NCI-H524 treated with DMSO at 0.1 percent for 48 hours (cell line): ENCODE data around the gene FAM13C.
"Not testable (repeated sequence)": the region's sequence is repeated elsewhere in the genome, so short reads cannot be mapped to it uniquely, and the experiment has no call there.

Experiments
- DNase-seq: peaks from one replicate; lab custom pipeline; 2025; lab: John Stamatoyannopoulos, UW

FAM13C gene

DNA sequence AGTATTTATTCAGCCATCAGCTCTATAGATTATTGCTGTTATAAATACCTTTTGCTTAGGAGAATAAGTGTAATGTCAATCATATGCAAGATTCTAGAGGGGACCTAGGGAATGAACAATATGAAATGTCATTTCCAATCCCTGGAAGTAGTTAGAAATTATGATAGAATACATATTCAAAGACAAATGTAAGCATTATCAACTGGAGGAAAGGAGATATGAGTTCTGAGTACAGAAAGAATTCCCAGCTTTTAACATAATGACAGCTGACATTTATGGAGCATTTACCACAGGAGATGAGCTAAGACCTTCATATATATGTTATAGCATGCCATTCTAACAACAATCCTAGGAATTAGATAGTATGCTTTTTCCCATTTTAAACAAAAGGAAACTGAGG is 86.2 kb downstream of the FAM13C start:
- DNase-seq = no peak

DNA sequence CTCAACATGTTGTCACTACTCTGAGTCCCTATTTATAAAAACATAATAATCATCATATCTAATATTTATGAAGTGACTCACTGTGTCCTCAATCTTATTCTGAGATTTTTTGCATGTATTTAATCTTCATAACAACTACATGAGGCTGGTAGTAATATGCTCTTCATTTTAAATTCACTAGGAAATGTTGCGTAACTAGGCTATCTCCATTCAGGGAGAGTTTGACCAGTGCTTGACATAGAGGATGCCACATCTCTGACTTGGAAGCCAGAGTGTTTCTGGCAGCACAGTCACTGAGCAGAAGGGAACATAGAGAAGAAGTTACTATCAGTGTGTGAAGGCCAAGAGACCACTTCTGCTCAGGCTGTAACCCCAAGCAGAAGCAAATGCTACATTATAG is 88.9 kb downstream of the FAM13C start:
- DNase-seq = no peak

DNA sequence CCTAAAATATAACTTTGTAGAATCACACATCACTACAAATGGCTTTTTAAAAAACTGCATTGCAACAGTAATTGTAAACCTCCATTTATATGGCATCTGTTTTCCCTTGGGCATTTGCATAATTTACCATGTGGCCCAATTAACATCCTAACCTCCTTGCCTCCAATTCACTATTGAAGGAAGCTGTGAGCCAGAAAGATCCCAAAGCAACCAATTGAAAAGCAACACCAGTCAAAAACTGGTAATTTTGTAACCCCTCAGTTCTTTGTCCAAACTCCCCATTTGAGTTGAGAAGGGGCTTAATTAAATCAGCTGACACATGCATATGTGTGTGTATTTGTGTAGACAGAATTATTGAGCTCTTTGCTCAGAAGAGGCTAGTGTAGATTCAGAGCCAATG is 90.3 kb downstream of the FAM13C start:
- no peak for DNase-seq

DNA sequence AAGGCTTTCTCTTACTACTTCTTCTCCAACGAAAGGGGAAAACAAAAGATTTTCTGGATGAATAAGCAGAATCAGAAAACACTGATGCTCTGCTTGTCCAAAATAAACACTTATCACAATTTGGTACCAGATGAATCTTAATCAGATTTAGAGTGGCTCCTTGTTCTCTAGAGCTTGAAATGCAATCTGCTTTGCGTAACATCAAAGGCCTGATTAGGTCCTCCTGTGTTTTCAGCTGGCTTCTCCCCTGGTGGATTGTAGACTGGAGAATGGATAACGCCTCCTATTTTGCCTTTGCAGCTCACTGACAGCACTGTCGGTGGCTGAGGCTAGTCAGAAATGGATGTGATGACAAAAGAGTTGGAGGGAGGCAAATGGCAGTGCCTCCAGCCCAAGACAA is 91.2 kb downstream of the FAM13C start:
- no peak for DNase-seq

DNA sequence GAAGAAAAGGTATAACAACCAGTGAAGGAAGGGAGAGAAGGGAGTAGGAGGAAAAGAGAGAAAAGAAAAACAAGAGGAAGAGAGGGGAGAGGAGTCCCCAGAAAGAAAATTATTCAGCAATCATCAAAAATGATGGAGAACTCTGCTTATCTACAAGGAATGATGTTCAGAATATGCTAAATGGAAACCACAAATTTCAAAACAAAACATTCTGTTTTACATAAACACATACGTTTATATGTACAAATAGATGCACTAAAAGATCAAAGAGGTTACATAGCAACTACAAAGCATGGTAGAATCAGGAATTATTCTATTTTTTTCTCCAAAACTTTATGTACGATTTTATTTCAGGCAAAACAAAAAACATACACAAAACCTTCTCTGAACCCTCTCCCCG is 91.9 kb downstream of the FAM13C start:
- no peak for DNase-seq

DNA sequence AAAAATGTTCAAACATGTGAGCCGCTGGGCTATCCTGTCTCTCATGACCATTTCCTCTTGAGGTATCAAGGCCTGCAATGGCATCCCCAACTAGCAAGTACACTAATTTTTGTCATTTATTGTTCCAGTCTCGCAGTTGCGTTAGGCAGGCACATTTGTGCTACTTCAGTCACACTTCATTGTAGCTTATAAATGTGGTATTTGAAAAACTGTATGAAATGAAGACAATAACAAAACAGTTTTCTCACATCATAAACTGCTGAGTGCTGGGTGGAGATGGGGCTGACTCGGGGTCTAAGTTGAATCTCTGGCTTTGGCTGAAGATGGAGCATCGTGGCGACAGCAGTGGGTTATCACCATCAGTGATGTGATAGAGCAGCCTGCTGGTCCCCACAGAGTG is 92.7 kb downstream of the FAM13C start:
- no peak for DNase-seq

DNA sequence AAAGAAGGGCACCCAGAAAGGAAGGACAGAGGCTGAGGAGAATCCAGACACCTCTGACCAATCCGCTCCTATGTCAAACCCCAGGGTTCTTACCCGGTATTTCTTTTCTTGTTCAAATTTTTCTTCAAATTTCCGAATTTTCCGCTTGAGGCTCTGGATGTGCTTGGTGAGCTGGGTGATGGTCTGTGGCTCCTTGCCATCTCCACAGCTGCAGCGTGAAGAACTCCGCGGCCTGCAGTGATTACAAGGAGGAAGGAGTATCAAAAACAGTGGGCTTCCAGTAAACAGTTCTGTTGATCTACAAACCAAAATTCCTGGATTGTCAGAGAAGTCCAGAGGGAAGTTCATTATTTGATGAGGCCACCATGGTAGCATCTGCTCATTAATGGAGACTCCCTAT is 93.9 kb downstream of the FAM13C start:
- DNase-seq = no peak

DNA sequence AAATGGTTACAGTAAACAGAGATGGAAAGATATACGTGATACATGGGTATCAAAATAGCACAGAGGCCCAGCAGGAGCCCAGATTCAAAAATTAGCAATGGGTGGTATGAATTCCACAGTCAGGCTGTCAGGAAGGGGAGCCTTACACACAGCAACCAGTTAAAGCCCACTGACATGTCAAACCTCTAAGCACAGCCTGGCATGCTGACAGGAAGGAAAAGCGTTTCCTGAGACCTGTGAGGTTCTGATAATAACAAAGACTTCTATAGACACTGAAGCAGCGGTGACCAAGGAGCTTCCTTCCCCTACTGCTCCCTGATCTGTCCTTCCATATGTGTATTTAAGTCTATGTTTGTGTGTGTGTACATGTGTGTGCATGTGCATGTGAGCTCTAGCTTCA is 96.0 kb downstream of the FAM13C start:
- DNase-seq = no peak

DNA sequence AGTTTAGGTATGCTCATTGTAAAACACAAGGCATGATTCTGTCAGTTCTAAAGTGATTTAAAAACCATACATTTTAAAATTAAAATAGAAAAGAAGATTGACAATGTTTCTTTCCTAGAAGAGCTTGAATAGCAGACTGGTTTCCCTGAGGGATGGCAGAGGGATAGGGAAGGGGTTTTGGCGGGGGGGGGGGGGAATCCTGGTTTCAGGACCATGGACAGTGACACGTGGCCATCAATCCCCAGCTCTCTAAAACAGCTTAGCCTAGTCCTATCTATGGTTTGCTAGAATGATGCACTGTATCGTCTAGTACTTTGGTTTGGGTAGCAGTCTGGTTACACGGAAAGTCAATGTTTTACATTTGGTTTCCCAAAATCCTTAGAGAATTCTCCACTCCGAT is 97.2 kb downstream of the FAM13C start:
- DNase-seq = no peak

DNA sequence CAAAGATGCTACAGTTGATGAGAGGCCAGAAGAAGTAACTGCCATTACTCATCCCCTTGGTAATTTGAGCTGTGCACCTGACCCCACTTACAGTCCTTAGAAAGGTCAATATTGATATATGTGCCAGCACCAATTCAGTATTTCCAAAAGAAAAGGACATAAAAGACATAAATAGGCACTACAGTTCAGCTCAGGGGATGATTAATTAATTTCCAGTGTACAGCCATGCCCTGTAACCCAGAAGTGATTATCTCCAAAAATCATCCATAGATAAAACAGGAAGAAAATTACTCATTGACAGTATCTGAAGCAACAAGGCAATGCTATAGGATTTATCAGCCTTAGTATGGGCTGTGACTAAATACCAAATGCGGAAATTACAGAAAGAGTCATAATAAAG is 103.5 kb downstream of the FAM13C start:
- no peak for DNase-seq

DNA sequence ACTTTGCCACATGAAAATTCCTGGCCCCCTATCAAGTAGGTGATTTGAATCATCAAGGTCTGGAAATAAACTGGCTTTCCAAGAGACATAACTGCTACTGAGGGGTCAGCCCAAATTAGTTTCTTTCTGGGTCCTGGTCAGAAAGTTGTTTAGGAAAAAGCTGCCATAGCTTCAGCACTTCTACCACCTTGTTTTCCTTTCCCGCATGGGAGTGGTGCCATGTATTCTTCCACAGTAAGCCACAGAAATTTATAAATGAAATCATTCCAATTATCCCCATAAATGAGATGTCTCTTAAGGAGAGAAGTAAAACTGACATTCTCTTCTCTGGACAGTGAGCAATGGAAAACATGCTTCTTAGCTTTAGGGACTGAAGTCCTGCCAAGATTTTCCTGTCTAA is 105.1 kb downstream of the FAM13C start:
- no peak for DNase-seq

DNA sequence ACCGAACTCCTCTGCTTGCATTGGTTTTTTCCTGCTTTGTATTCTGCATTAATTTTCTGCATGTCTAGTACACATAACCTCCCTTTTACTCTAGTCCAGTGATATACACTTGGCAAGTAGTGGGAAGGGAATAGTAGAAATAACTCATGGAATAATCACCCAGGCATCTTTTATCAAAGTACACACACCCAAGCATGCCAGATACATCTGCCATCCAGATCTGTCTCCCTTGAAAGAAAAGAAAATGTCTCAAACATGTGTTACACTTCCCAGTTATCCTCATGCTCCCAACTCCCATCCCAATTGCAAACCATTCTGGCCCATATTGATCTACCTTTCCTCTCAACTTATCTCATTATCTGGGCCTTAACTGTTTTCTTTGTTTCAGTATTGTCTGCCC is 106.9 kb downstream of the FAM13C start:
- no peak for DNase-seq

DNA sequence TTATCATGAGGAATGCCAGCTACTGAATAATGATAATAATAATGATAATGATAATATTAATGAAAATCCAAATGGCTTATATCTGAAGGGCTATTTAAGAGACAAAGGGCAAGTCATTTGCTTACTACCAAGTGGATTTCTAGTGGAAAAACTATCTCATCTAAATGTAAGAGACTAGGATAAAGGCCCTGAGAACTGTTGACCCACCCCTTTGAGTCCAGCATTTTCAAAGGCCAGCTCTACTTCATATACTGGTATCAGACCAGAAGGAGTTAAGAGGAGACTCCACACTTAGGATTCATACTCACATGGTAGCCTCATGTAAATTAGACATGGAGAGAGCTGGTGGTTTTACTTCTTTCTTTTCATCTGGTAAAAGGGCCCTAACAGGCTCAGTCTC is 109.9 kb downstream of the FAM13C start:
- DNase-seq = no peak

DNA sequence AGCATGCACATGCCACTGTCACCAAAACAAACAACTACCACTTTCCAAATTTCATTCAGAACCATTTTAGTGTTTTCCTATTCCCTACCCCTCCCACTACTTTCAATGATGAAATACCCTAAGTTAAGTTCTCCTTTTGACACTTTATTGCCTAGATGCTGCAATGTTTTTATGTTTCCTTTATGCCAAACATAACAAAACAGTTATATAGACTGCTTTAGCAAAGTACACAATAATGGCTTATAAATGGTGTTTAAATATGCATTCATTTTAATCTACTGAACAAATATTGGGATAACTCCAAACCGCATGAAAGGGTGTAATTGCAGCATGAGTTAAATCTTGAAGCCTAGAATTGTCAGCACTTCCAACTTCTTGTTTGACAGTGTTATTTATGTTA is 116.7 kb downstream of the FAM13C start:
- DNase-seq = no peak

DNA sequence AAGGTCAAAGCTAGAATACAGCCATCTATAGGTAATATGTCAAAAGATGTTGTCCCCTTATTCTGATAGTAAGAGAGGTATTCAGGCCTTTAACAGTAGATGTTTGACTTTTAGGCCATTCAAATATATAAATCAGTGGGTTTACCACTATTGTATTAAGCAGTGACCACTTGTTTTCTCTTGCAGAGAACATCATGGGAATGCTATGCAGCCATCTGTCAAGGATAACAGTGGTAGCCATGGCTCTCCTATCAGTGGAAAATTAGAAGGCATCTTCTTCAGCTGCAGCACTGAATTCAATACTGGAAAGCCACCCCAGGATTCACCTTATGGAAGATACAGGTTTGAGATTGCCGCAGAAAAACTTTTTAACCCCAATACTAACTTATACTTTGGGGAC is 117.5 kb downstream of the FAM13C start:
- DNase-seq = no peak

DNA sequence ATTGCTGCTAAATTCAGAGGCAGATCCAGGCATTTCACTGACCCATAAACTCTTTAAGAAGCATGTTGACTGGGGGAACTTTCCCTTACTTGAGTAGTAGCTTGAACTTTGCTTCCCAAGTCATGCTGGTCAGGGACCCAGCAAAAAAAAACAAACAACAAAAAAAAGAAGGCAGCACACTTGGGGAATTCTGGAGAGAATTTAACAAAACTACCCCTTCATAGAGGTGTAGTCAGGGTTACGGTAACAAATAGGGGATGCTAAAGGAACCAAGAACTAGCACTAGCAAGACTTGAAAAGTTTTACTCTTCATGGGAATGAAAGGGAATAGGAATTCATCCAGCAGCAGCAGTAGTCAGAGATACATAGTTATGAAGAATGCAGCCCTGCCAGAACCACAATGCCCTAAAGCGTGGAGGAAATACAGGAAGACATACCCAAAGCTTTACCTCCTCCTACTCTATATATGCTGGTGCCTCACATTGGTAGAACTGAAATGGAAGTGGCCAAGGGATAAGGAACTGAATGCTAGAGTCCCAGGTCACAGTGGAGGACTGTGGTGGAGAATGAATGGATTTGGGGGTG is 118.6 kb downstream of the FAM13C start:
- no peak for DNase-seq

DNA sequence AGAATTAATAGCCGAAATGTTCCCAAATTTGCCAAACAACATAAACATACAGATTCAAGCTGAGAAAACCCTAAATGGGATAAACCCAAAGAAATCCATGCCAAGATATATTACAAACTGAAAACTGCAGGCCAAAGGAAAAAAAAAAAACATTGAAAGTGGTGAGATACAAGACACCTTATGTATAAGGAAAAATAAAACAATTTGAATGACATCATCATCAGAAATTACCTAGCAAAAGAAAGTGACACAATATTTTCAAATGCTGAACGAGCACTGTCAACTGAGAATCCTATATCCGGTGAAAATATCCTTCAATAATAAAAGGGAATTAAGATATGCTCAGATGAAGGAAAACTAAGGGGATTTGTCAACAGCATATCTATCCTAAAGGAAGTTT is 119.4 kb downstream of the FAM13C start:
- DNase-seq = no peak

DNA sequence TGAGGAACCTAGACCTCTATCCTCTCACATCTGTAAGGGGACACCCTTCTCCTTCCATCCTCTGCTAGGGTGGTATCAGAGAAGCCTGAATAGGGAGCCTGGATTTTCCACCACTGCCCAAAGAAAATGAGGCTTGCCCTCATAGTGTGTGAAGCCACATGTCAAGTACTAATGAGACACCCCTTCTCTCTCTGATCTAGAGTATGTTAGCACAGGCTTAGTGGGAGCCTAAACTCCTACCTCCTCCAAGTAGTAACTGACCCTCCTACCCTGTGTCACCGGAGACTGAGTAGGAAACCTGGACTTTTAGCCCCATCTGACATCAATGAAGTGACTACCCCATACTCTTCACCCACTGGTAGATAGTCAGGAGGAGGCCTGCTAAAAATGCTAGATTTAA is 120.3 kb downstream of the FAM13C start:
- DNase-seq = no peak

DNA sequence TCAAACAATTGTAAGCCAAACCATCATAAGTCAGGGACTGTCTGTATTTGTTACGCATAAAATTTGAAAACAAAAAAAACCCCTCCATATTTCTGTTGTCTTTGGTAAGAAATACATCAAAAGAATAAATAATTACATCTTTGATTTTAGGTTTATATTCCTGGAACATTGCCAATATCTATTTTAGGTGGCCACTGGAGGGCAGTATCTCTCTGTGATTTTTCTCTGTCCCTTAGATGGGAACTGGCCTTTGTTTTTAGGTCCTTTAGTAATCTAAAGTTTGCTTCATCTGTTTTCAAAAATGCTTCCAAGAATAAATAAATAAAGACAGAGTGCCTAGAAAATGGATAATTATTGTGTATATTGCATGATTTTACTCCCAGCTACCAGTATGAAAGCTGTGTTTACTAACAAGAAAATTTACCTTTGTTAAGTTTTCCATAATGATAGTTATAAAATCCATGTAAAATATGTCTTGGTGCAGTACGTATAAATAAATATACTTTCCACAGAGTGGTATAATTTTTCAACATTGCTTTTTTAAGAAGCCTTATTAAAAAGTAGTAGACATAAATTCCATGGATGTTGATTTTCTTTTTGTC is 121.7 kb downstream of the FAM13C start:
- DNase-seq = no peak

DNA sequence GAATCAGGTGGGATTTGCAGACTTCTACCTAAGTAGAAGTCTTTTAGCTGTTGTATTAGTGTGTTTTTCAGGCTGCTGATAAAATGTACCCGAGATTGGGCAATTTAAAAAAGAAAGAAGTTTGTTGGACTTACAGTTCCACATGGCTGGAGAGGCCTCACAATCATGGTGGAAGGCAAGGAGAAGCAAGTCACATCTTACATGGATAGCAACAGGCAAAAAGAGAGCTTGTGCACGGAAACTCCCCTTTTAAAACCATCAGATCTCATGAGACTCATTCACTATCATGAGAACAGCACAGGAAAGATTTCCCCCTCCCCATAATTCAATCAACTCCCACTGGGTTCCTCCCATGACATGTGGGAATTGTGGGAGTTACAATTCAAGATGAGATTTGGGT is 123.2 kb downstream of the FAM13C start:
- DNase-seq = not testable (repeated sequence)

DNA sequence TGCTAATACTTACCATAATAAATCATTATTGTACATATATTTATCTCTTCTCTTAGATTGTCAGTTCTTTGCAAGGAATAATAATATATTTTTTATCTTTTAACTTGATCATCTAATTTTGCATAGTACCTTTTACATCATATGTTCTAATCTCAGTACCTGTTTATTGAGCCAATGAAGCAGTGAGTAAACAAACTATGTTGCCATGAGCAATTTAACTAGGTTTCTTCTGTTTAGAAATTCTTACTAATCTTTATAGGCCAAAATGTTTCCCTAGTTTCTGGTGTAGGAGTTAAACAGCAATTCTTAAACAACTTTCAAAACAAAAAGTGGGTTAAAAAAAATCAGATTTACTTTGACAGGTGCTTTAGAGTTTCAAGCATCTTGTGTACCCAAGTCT is 124.6 kb downstream of the FAM13C start:
- DNase-seq = no peak

DNA sequence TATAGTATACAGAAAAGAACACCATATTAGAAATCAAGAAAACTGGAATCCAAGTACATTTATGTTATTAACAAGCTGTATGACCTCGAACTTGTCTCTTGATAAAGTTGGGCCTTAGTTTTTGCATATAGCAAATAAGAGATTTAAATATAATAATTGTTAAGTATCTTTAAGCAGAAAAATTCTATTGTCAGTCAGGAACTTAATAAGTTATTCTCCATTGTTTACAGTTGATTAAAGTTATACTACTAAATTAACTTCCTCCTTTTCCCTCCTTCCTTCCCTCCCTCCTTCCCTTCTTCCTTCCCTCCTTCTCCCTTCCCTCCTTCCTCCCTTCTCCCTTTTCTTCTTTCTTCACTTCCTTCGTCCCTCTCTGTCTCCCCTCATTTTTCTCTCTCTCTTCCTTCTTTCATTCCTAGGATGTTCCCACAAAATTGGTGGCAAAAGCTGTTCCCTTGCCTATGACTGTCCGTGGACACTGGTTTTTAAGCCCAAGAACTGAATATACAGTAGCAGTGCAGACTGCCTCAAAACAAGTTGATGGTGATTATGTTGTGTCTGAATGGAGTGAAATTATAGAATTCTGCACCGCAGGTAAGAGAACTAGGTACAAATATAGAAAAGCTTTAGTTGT is 126.2 kb downstream of the FAM13C start:
- no peak for DNase-seq

DNA sequence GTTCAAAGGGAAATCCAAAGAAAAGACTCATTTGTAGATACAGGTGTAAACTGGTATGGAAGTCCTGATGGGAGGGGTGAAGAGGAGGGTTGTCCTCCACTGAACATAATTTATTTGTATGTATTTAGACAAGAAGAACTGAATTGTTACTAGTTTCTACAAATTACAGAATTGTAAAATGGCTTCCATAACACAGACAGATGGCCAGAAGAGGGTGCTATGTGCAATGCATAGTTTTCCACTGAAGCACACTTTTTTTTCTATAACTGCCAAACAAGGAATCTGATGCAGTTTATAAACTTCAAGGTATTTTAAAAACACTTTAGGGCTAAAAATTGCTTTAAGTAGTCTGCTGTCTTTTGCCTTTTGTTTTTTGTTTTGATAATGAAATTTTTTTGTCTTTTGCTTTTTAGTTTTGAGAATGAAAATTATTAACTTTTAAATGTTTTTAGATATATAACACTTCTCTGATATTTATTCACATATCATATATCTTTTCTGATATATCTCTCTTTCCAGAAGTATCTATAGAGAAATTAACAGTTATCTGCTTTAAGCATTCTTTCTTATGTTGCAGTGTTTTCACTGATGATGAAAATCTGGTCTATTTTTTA is 127.4 kb downstream of the FAM13C start:
- DNase-seq = no peak

DNA sequence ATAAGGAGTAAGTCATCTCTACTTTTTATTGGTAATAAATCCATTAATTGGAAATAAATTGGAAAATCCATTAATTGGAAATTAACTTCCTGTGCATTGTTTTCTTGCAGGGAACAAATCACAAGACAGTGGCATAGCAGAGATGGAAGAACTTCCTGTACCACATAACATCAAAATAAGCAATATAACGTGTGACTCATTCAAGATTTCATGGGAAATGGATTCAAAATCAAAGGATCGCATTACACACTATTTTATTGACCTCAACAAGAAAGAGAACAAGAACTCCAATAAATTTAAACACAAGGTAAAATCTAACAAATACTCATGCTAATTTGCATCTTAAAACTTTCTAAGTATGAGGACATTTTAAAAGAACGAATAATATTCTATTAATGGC is 128.2 kb downstream of the FAM13C start:
- DNase-seq = no peak
